MCF 10A (cell line): ENCODE measurements around the gene IQCH. TPM values are rescaled to one million over a fixed set of nuclear protein-coding genes. Genes with fewer than 3 reads are reported as not detected.
"Not testable (repeated sequence)": the region's sequence is repeated elsewhere in the genome, so short reads cannot be mapped to it uniquely, and the experiment has no call there.

Experiments used
- BruUV-seq: library from RNA; stranded (reverse); fragments of 400-500 nt; replicated peaks from 2 replicates; lab custom pipeline; 2021; lab: Mats Ljungman, UMichigan
- CTCF ChIA-PET: fragments of 300-600 bp; sonication (Branson Sonifier 250); formaldehyde crosslinking; extraction: SDS; loops from one replicate; lab custom pipeline; 2021; ENCODE audit warnings: antibody characterized with exemption, inconsistent platforms; lab: Yijun Ruan, JAX
- POLR2A ChIA-PET: fragments of 300-600, 350-650 bp; sonication (Branson Sonifier 250); formaldehyde crosslinking; extraction: SDS; loops from one replicate; lab custom pipeline; 2020; ENCODE audit warnings: antibody characterized with exemption, inconsistent platforms; lab: Yijun Ruan, JAX
- DNase-seq: peaks from one replicate; pipeline ENCODE4 v3.0.0-alpha.2; 2018; ENCODE audit not compliant: unreplicated experiment
- H3K27ac Mint-ChIP-seq: one replicate; pipeline ENCODE4 v1.8.0; 2022; ENCODE audit warnings: mild to moderate bottlenecking, low read depth, mixed read lengths; ENCODE audit not compliant: unreplicated experiment
- H3K27me3 Mint-ChIP-seq: one replicate; pipeline ENCODE4 v1.8.0; 2022; ENCODE audit warnings: mixed read lengths; ENCODE audit not compliant: insufficient read depth, unreplicated experiment
- H3K36me3 Mint-ChIP-seq: one replicate; pipeline ENCODE4 v1.8.0; 2022; ENCODE audit warnings: mild to moderate bottlenecking, moderate library complexity, mixed read lengths; ENCODE audit not compliant: insufficient read depth, unreplicated experiment
- H3K4me1 Mint-ChIP-seq: one replicate; pipeline ENCODE4 v1.8.0; 2022; ENCODE audit warnings: mixed read lengths; ENCODE audit not compliant: insufficient read depth, unreplicated experiment
- H3K4me3 Mint-ChIP-seq: one replicate; pipeline ENCODE4 v1.8.0; 2022; ENCODE audit warnings: mild to moderate bottlenecking, moderate library complexity, mixed read lengths; ENCODE audit not compliant: unreplicated experiment
- H3K9me3 Mint-ChIP-seq: one replicate; pipeline ENCODE4 v1.8.0; 2022; ENCODE audit warnings: mixed read lengths; ENCODE audit not compliant: unreplicated experiment
- CTCF ChIP-seq: fragments of 200-600 bp; IDR thresholded peaks from one replicate; pipeline ENCODE4 v1.8.0; 2022; ENCODE audit warnings: antibody characterized with exemption, mild to moderate bottlenecking; ENCODE audit not compliant: unreplicated experiment
- intact Hi-C: fragments of 100-400 bp; cut with micrococcal nuclease; formaldehyde crosslinking; loops from 2 replicates; pipeline ENCODE4 v1.14.1; 2022
- total RNA-seq: library from RNA; stranded (reverse); gene quantifications from 2 replicates; pipeline ENCODE4 v1.2.3, GENCODE V29; 2022

Gene IQCH
- total RNA-seq, 1 experiment from 2014 or later, result 5.0 TPM

DNA sequence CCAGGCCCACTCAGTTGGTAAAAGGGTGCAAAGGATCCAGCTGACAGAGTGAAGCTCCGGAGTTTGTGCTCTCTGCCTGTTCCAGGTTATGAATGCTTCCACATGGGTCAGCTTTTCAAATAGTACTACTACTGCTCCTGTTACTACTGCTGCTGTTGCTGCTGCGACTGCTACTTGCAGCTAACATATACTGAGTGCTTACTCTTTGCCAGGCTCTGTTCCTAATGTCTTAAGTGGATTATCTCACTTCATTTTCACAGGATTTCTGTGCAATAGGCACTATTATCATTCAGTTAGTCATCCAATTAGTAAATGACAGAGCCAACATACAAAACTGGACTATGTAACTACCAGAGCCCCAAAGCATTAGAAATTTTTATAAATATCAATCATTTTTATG, 106.5 kb downstream of the IQCH start:
- TF ChIP-seq CTCF, result no peak
- Mint-ChIP-seq H3K36me3 (no peaks in the 10 kb centered on the region), H3K4me1 (no peaks in the 10 kb centered on the region), H3K27me3 (no peaks in the 10 kb centered on the region), H3K27ac (no peak overlapping the region), H3K9me3 (no peaks in the 10 kb centered on the region), H3K4me3 (no peak overlapping the region)
- DNase-seq, result no peak
- intact Hi-C loops, result no loop called here
- ChIA-PET CTCF (no interaction called here), POLR2A (interaction anchor here (1.1 kb wide), 1 partner anchor 48 kb away, joined by 4 read pairs; no protein-coding TSS in a partner anchor)
- BruUV-seq, result no TSS peak

- H3K36me3 Mint-ChIP-seq, DNase-seq, H3K4me1 Mint-ChIP-seq, intact Hi-C loops, H3K27ac Mint-ChIP-seq, H3K9me3 Mint-ChIP-seq, H3K27me3 Mint-ChIP-seq, BruUV-seq, CTCF ChIA-PET, H3K4me3 Mint-ChIP-seq, POLR2A ChIA-PET: not testable (repeated sequence)
These were observed 109.1 kb downstream of the IQCH start for GRCh38 chr15:67363712-67364111.

GRCh38 chr15:67365994-67366393, 111.4 kb downstream of the IQCH start:
- Mint-ChIP-seq H3K4me3 (no peak overlapping the region), H3K36me3 (no peaks in the 10 kb centered on the region), H3K9me3 (no peaks in the 10 kb centered on the region), H3K27ac (no peak overlapping the region), H3K4me1 (no peaks in the 10 kb centered on the region), H3K27me3 (no peaks in the 10 kb centered on the region)
- ChIA-PET CTCF (no interaction called here), POLR2A (no interaction called here)
- intact Hi-C loops, result no loop called here
- BruUV-seq, result no TSS peak
- no peak for DNase-seq
- TF ChIP-seq CTCF, result no peak

GRCh38 chr15:67366904-67367303, 112.3 kb downstream of the IQCH start:
- H3K36me3 Mint-ChIP-seq, result no peaks in the 10 kb centered on the region
- intact Hi-C loops, result no loop called here

More at GRCh38 chr15:67366904-67367303, 112.3 kb downstream of the IQCH start:
- Mint-ChIP-seq H3K4me1 (no peaks in the 10 kb centered on the region), H3K27ac (no peak overlapping the region), H3K27me3 (no peaks in the 10 kb centered on the region), H3K4me3 (no peak overlapping the region), H3K9me3 (no peaks in the 10 kb centered on the region)
- POLR2A ChIA-PET, result no interaction called here
- no peak for TF ChIP-seq CTCF
- no TSS peak for BruUV-seq
- no peak for DNase-seq
- CTCF ChIA-PET, result no interaction called here
